ENCODE measurements around the gene KIAA0040.

DNA sequence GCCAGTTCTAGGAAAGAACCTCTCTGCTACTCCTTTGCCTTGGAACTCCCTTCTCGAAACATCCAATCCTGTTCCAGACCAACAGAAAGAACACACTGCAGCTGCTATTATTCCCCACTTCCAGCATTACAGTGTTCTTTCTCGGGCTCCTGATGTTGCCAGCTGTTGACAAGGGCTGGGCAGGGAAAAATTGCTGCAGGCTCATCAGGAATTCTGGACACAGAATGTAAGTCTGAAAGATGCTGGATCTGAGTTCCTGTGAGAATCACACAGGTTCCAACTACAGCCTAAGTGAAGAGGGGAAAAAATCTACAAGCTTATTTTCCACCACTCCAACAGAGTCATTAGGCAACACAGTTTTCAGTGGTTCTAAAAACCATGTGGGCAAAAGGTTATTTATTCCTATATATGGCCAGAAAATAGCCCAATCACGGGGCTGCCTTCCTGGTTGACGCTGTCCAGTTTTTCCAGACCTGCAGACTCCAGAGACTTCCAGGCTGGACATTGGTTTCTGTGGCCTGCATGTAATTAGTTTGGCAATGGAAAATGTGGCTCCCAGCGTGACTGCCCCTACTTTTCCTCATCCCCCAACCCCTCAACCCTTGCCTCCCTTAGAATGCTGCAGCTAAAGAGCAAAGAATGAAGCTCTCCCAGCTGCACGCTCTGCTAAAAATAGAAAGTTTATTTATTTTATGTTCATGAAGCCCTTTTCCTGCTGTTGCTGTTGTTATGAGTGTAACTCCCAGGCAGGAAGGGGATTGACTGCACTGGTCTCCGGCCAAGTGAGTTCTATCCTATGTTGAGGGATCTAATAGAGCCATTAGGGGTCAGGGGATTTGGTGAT, 8.3 kb upstream of the KIAA0040 start:
- TF ChIP-seq, protein P1, sequence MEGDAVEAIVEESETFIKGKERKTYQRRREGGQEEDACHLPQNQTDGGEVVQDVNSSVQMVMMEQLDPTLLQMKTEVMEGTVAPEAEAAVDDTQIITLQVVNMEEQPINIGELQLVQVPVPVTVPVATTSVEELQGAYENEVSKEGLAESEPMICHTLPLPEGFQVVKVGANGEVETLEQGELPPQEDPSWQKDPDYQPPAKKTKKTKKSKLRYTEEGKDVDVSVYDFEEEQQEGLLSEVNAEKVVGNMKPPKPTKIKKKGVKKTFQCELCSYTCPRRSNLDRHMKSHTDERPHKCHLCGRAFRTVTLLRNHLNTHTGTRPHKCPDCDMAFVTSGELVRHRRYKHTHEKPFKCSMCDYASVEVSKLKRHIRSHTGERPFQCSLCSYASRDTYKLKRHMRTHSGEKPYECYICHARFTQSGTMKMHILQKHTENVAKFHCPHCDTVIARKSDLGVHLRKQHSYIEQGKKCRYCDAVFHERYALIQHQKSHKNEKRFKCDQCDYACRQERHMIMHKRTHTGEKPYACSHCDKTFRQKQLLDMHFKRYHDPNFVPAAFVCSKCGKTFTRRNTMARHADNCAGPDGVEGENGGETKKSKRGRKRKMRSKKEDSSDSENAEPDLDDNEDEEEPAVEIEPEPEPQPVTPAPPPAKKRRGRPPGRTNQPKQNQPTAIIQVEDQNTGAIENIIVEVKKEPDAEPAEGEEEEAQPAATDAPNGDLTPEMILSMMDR (IDR thresholded peaks at IDR 0.05; ENCODE audit: extremely low read depth in 1 of 2, insufficient read depth in 1 of 2, low read depth in 1 of 2, low read length in 2 of 2): no peak
- TF ChIP-seq POLR2A (IDR thresholded peaks at IDR 0.05; ENCODE audit: low read depth, low read length) (no peak), EZH2 (IDR thresholded peaks at IDR 0.05; ENCODE audit: borderline replicate concordance, low read depth, low read length, severe bottlenecking) (no peak), MYC (IDR thresholded peaks at IDR 0.05; ENCODE audit: low read depth, low read length) (no peak), JUN (IDR thresholded peaks at IDR 0.05; ENCODE audit: borderline replicate concordance, insufficient read depth, insufficient read length, low read depth) (no peak), GATA2 (IDR thresholded peaks at IDR 0.05; ENCODE audit: insufficient read depth, insufficient read length, low read depth, low read length) (no peak), POLR2AphosphoS5 (IDR thresholded peaks at IDR 0.05; ENCODE audit: insufficient read depth, low read depth, low read length) (no peak)
- TF ChIP-seq, protein P2, sequence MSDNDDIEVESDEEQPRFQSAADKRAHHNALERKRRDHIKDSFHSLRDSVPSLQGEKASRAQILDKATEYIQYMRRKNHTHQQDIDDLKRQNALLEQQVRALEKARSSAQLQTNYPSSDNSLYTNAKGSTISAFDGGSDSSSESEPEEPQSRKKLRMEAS (IDR thresholded peaks at IDR 0.05; ENCODE audit: insufficient read depth, insufficient read length): no peak

Measured in endothelial cell of umbilical vein (primary cell).